MM.1S (cell line): Measurements from ENCODE around the gene FGF1.

Experiments used
- DNase-seq: peaks from one replicate; pipeline ENCODE4 v3.0.0-alpha.2; 2015
- H2AFZ ChIP-seq: fragments of 300-600 bp; sonication (generic); 2 replicates; pipeline ENCODE4 v1.6.0; 2016; ENCODE audit warnings: antibody characterized with exemption, low read length
- H3F3A ChIP-seq: fragments of 300-600 bp; sonication (generic); 2 replicates; pipeline ENCODE4 v1.6.1; 2016; ENCODE audit warnings: mild to moderate bottlenecking, antibody characterized with exemption, low read length, moderate library complexity, mixed read lengths; ENCODE audit not compliant: insufficient read depth
- H3K27ac ChIP-seq: fragments of 300-600 bp; sonication (generic); 2 replicates; pipeline ENCODE4 v1.5.1; 2016; ENCODE audit warnings: mild to moderate bottlenecking, low read length
- H3K27me3 ChIP-seq: fragments of 300-600 bp; sonication (generic); replicated peaks from 2 replicates; pipeline ENCODE4 v1.6.0; 2016; ENCODE audit warnings: low read length; ENCODE audit not compliant: insufficient read depth
- H3K36me3 ChIP-seq: fragments of 300-600 bp; sonication (generic); replicated peaks from 2 replicates; pipeline ENCODE4 v1.6.1; 2016; ENCODE audit warnings: mild to moderate bottlenecking, low read length, mixed read lengths; ENCODE audit not compliant: insufficient read depth
- H3K4me1 ChIP-seq: fragments of 300-600 bp; sonication (generic); 2 replicates; pipeline ENCODE4 v1.6.1; 2016; ENCODE audit warnings: low read length, mixed read lengths
- H3K4me2 ChIP-seq: fragments of 300-600 bp; sonication (generic); 2 replicates; pipeline ENCODE4 v1.6.0; 2016; ENCODE audit warnings: low read depth, low read length
- H3K4me3 ChIP-seq: fragments of 300-600 bp; sonication (generic); 2 replicates; pipeline ENCODE4 v1.5.1; 2016; ENCODE audit warnings: low read length, mixed read lengths
- H3K79me2 ChIP-seq: fragments of 300-600 bp; sonication (generic); 2 replicates; pipeline ENCODE4 v1.6.1; 2016; ENCODE audit warnings: mixed run types, low read length, mixed read lengths
- H3K9ac ChIP-seq: fragments of 300-600 bp; sonication (generic); 2 replicates; pipeline ENCODE4 v1.6.1; 2016; ENCODE audit warnings: low read length, mixed read lengths
- H3K9me2 ChIP-seq: fragments of 300-600 bp; sonication (generic); replicated peaks from 2 replicates; pipeline ENCODE4 v1.6.1; 2016; ENCODE audit warnings: mild to moderate bottlenecking, low read length, mixed read lengths; ENCODE audit not compliant: insufficient read depth
- H3K9me3 ChIP-seq: fragments of 300-600 bp; sonication (generic); replicated peaks from 2 replicates; pipeline ENCODE4 v1.6.1; 2016; ENCODE audit warnings: mild to moderate bottlenecking, low read length, mixed read lengths; ENCODE audit not compliant: insufficient read depth
- H4K20me1 ChIP-seq: fragments of 300-600 bp; sonication (generic); 2 replicates; pipeline ENCODE4 v1.6.1; 2016; ENCODE audit warnings: mild to moderate bottlenecking, low read length, moderate library complexity, mixed read lengths; ENCODE audit not compliant: insufficient read depth
- CTCF ChIP-seq: fragments of 300-600 bp; sonication (generic); IDR thresholded peaks from 2 replicates; pipeline ENCODE4 v1.5.1; 2016; ENCODE audit warnings: antibody characterized with exemption, low read length, mixed read lengths
- EZH2 ChIP-seq: fragments of 300-600 bp; sonication (generic); optimal IDR thresholded peaks from 2 replicates; pipeline ENCODE3; 2017; ENCODE audit warnings: low read depth, mild to moderate bottlenecking, antibody characterized with exemption, low read length, mixed read lengths
- EZH2phosphoT487 ChIP-seq: fragments of 300-600 bp; sonication (generic); IDR thresholded peaks from 2 replicates; pipeline ENCODE4 v1.6.1; 2018; ENCODE audit warnings: antibody characterized with exemption, low read length

Gene FGF1

GRCh38 chr5:142642427-142642826 lies 43.5 kb downstream of the FGF1 start:
- H3K36me3 ChIP-seq: no peaks in the 10 kb centered on the region
- no peak overlapping the region for H2AFZ ChIP-seq
- H3F3A ChIP-seq: no peaks in the 10 kb centered on the region
- H3K9ac ChIP-seq: no peak overlapping the region
- no peaks in the 10 kb centered on the region for H3K9me2 ChIP-seq
- H3K27ac ChIP-seq: no peak overlapping the region
- no peak overlapping the region for H3K4me2 ChIP-seq
- no peaks in the 10 kb centered on the region for H3K4me1 ChIP-seq
- no peaks in the 10 kb centered on the region for H3K27me3 ChIP-seq
- TF ChIP-seq EZH2 (no peak), CTCF (no peak), EZH2phosphoT487 (no peak)
- no peaks in the 10 kb centered on the region for H3K79me2 ChIP-seq
- no peak for DNase-seq
- no peak overlapping the region for H3K4me3 ChIP-seq
- H4K20me1 ChIP-seq: no peaks in the 10 kb centered on the region
- H3K9me3 ChIP-seq: no peaks in the 10 kb centered on the region

GRCh38 chr5:142641711-142642110 lies 44.2 kb downstream of the FGF1 start:
- no peak overlapping the region for H3K27ac ChIP-seq
- no peaks in the 10 kb centered on the region for H4K20me1 ChIP-seq
- H3K9me3 ChIP-seq: no peaks in the 10 kb centered on the region
- H3K27me3 ChIP-seq: no peaks in the 10 kb centered on the region
- H3K79me2 ChIP-seq: no peaks in the 10 kb centered on the region
- no peak overlapping the region for H2AFZ ChIP-seq
- H3K9ac ChIP-seq: no peak overlapping the region
- DNase-seq: no peak
- H3K9me2 ChIP-seq: no peaks in the 10 kb centered on the region
- TF ChIP-seq CTCF (no peak), EZH2phosphoT487 (no peak), EZH2 (no peak)
- H3K36me3 ChIP-seq: no peaks in the 10 kb centered on the region
- H3K4me2 ChIP-seq: no peak overlapping the region
- H3F3A ChIP-seq: no peaks in the 10 kb centered on the region
- no peaks in the 10 kb centered on the region for H3K4me1 ChIP-seq
- H3K4me3 ChIP-seq: no peak overlapping the region

GRCh38 chr5:142640316-142641005 lies 45.4 kb downstream of the FGF1 start:
- Histone ChIP-seq H3K9ac (no peak overlapping the region), H3K27me3 (no peaks in the 10 kb centered on the region), H3K9me2 (no peaks in the 10 kb centered on the region), H3K27ac (no peak overlapping the region), H3K79me2 (no peaks in the 10 kb centered on the region), H3K4me3 (no peak overlapping the region), H4K20me1 (no peaks in the 10 kb centered on the region), H2AFZ (no peak overlapping the region), H3K9me3 (no peaks in the 10 kb centered on the region), H3K4me1 (no peaks in the 10 kb centered on the region), H3F3A (no peaks in the 10 kb centered on the region), H3K4me2 (no peak overlapping the region), H3K36me3 (no peaks in the 10 kb centered on the region)
- TF ChIP-seq EZH2: no peak
- TF ChIP-seq EZH2phosphoT487: no peak
- TF ChIP-seq CTCF: no peak
- no peak for DNase-seq
